HepG2 (cell line): ENCODE results near the gene BMP2K. TPM values are rescaled to one million over a fixed set of nuclear protein-coding genes. Genes with fewer than 3 reads are reported as not detected.

Experiments
- ELF4 ChIP-seq: sonication (generic); formaldehyde crosslinking; IDR thresholded peaks from 2 replicates; pipeline ENCODE4 v1.5.0; 2020; ENCODE audit warnings: missing genetic modification reagents, mild to moderate bottlenecking, moderate library complexity, borderline replicate concordance
- GPN1 ChIP-seq: sonication (generic); formaldehyde crosslinking; IDR thresholded peaks from 2 replicates; pipeline ENCODE4 v1.5.1; 2020; ENCODE audit warnings: missing genetic modification reagents, borderline replicate concordance
- HMGA1 ChIP-seq: sonication (generic); formaldehyde crosslinking; conservative IDR thresholded peaks from 2 replicates; pipeline ENCODE4 v1.4.0; 2020; ENCODE audit warnings: missing genetic modification reagents
- KLF6 ChIP-seq: IDR thresholded peaks from 2 replicates; pipeline ENCODE4 v1.8.0; 2016; ENCODE audit warnings: missing biosample characterization, missing genetic modification reagents
- NAIF1 ChIP-seq: sonication (generic); formaldehyde crosslinking; IDR thresholded peaks from 2 replicates; pipeline ENCODE4 v1.5.0; 2020; ENCODE audit warnings: mild to moderate bottlenecking, missing genetic modification reagents, borderline replicate concordance
- NR2F6 ChIP-seq, 2 experiments: IDR thresholded peaks; 2 replicates each; pipeline ENCODE4 v1.6.1; 2016; ENCODE audit warnings: antibody characterized with exemption in 1 of 2, mild to moderate bottlenecking in 1 of 2
- PAXIP1 ChIP-seq: sonication (generic); formaldehyde crosslinking; conservative IDR thresholded peaks from 2 replicates; pipeline ENCODE4 v1.4.0; 2020; ENCODE audit warnings: mild to moderate bottlenecking, missing genetic modification reagents, moderate library complexity
- PHF20 ChIP-seq: sonication (generic); formaldehyde crosslinking; IDR thresholded peaks from 2 replicates; pipeline ENCODE4 v1.5.0; 2020; ENCODE audit warnings: mild to moderate bottlenecking, missing genetic modification reagents
- RBFOX2 ChIP-seq: fragments of 200-400 bp; formaldehyde crosslinking; IDR thresholded peaks from 2 replicates; pipeline ENCODE4 v1.6.1; 2017; ENCODE audit warnings: low read depth, mild to moderate bottlenecking, low read length
- RCOR2 ChIP-seq: IDR thresholded peaks from 2 replicates; pipeline ENCODE4 v1.6.1; 2016; ENCODE audit warnings: missing biosample characterization, missing genetic modification reagents
- SALL1 ChIP-seq: sonication (generic); formaldehyde crosslinking; IDR thresholded peaks from 2 replicates; pipeline ENCODE4 v1.8.0; 2022; ENCODE audit warnings: mild to moderate bottlenecking, missing genetic modification reagents
- SATB2 ChIP-seq: sonication (generic); formaldehyde crosslinking; IDR thresholded peaks from 2 replicates; pipeline ENCODE4 v1.5.0; 2020; ENCODE audit warnings: missing genetic modification reagents
- SMARCE1 ChIP-seq: fragments of 450-650 bp; IDR thresholded peaks from 2 replicates; pipeline ENCODE4 v1.6.1; 2017; ENCODE audit warnings: borderline replicate concordance
- STAG1 ChIP-seq: sonication (generic); formaldehyde crosslinking; IDR thresholded peaks from 2 replicates; pipeline ENCODE4 v1.4.0; 2020; ENCODE audit warnings: missing genetic modification reagents
- TBX2 ChIP-seq: sonication (generic); formaldehyde crosslinking; IDR thresholded peaks from 2 replicates; pipeline ENCODE4 v1.5.0; 2020; ENCODE audit warnings: missing genetic modification reagents, mild to moderate bottlenecking, borderline replicate concordance
- TEF ChIP-seq: sonication (generic); formaldehyde crosslinking; IDR thresholded peaks from 2 replicates; pipeline ENCODE4 v1.5.0; 2020; ENCODE audit warnings: missing genetic modification reagents
- ZBTB8A ChIP-seq: sonication (generic); formaldehyde crosslinking; IDR thresholded peaks from 2 replicates; pipeline ENCODE4 v1.4.0; 2020; ENCODE audit warnings: mild to moderate bottlenecking, low read depth, missing genetic modification reagents, borderline replicate concordance
- ZNF121 ChIP-seq: sonication (generic); formaldehyde crosslinking; IDR thresholded peaks from 2 replicates; pipeline ENCODE4 v1.5.0; 2020; ENCODE audit warnings: mild to moderate bottlenecking, missing genetic modification reagents
- ZNF281 ChIP-seq: sonication (generic); formaldehyde crosslinking; IDR thresholded peaks from 2 replicates; pipeline ENCODE4 v1.4.0; 2020; ENCODE audit warnings: missing genetic modification reagents, borderline replicate concordance
- ZNF468 ChIP-seq: sonication (generic); formaldehyde crosslinking; IDR thresholded peaks from 2 replicates; pipeline ENCODE4 v1.8.0; 2022; ENCODE audit warnings: mild to moderate bottlenecking, moderate library complexity, missing genetic modification reagents
- ZNF652 ChIP-seq: IDR thresholded peaks from 2 replicates; pipeline ENCODE4 v1.6.1; 2016; ENCODE audit warnings: low read depth, borderline replicate concordance
- ZNF839 ChIP-seq: sonication (generic); formaldehyde crosslinking; IDR thresholded peaks from 2 replicates; pipeline ENCODE4 v1.4.0; 2020; ENCODE audit warnings: missing genetic modification reagents, mild to moderate bottlenecking, borderline replicate concordance
- ZSCAN30 ChIP-seq: sonication (generic); formaldehyde crosslinking; IDR thresholded peaks from 2 replicates; pipeline ENCODE4 v1.5.0; 2020; ENCODE audit warnings: mild to moderate bottlenecking, missing genetic modification reagents
- polyA plus RNA-seq, 8 experiments: library from polyadenylated mRNA; depleted of rRNA in 3 of 8; stranded (reverse) in 7 of 8; unstranded in 1 of 8; fragments of >200 nt; fragmentation: Illumina TruSeq in 4 of 8; extraction: Trizol in 4 of 8; gene quantifications; 2 replicates each; pipeline versions ENCODE4 v1.2.1 to v1.2.3, GENCODE V29; 2011 to 2016; ENCODE audit warnings: low read depth in 4 of 8, missing spikeins in 1 of 8, mixed read lengths in 1 of 8; ENCODE audit not compliant: insufficient read depth in 1 of 8
- total RNA-seq, 5 experiments: library from RNA; depleted of rRNA; stranded (reverse); fragments of >200 nt; fragmentation: Illumina TruSeq; extraction: Trizol; gene quantifications; 2 replicates each; pipeline ENCODE4 v1.2.3, GENCODE V29; 2016; ENCODE audit warnings: low read depth in 1 of 5

The BMP2K gene
- total and polyA plus RNA-seq, 2 of the 13 experiments (the other 11 are each of a cell fraction or from before 2014, with no cell fraction given): 8.6 to 15.2 TPM

- TF ChIP-seq ZNF121 (CRISPR knock-in tag) (peak; percentile 68), GPN1 (CRISPR knock-in tag) (no peak), ZBTB8A (CRISPR knock-in tag) (no peak), TEF (CRISPR knock-in tag) (no peak), ZSCAN30 (CRISPR knock-in tag) (no peak), KLF6 (peak; percentile 61; the same call in 1 of the 2 replicates), ZNF468 (CRISPR knock-in tag) (no peak), SALL1 (CRISPR knock-in tag) (peak; percentile 49; the same call in 1 of the 2 replicates), NAIF1 (peak; percentile 44; the same call in 1 of the 2 replicates), SATB2 (no peak), ZNF652 (CRISPR knock-in tag) (no peak), HMGA1 (CRISPR knock-in tag) (no peak), SMARCE1 (no peak), TBX2 (peak; percentile 46), ELF4 (CRISPR knock-in tag) (0 out of 2 replicates have a peak, but pooled peaks have one; percentile 49), STAG1 (CRISPR knock-in tag) (no peak; the same call in 1 of the 2 replicates), NR2F6 (IDR thresholded peaks at IDR 0.05) (no peak), NR2F6 (CRISPR knock-in tag; IDR thresholded peaks at IDR 0.05) (no peak), RBFOX2 (peak; percentile 89; the same call in 1 of the 2 replicates), PHF20 (CRISPR knock-in tag) (peak; percentile 68), ZNF281 (CRISPR knock-in tag) (peak; percentile 77; the same call in 1 of the 2 replicates), PAXIP1 (CRISPR knock-in tag) (peak; percentile 36), ZNF839 (CRISPR knock-in tag) (no peak), RCOR2 (no peak; the same call in 1 of the 2 replicates)
These were observed 659 bp upstream of the BMP2K start (continued) for GRCh38 chr4:78775303-78776078.
